ENCODE data around the gene CYSRT1.

Gene CYSRT1

DNA sequence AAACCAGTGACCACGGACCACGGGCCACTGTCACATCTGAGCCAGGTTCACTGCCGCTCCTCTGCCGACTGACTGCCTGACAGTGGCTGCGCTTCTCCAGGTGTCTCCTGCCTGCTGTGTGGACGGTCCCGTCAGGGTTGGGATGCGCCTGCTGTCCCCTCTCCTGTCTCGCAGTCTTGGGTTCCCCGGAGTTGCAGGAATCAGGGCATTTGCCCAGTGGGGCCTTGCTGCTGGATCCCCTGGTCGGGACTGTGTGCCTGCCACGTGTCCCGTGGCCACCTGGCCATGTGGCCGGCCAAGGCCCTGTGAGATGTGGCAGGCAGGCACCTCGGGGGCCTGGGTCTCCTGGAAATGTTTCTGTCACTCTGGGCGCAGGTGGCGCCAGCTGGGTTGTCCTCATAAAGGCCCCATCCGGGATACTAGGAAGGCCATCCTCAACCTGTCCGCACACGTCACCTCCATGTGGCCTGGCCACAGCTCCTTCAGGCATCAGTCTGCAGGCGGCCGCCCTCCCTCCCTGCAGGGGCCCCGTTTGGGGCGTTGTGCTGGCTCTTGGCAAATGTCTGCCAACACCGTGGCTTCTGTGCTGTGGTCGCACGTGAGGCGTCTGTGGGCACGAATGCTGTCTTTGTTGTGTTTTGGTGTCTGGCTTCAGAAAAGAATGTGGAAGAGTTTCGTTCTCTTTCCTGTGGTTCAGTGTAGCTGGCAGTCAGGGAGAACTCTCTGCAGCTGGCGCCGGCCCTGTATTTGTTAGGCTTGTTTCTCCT is 46.1 kb downstream of the CYSRT1 start:
- DNase-seq (ENCODE audit: low read depth in 3 of 3): no peak

DNA sequence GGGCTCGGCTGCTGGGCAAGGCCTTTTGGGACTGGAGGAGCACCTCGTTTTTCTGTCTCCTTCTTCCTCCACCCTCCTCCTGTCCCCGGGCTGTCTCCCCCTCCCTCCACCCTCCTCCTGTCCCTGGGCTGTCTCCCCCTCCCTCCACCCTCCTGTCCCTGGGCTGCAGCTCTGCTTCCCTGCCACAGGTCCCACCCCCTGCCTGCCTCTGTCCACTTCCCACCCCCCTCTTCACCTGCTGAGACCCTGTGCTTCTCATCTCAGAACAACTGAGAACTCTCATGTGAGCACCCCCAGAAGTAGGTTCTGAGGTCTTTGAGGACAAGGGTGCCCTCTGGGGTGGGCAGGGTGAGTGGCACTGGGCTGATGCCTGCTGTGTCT is 46.7 kb downstream of the CYSRT1 start:
- no peak for DNase-seq (ENCODE audit: low read depth in 3 of 3)

DNA sequence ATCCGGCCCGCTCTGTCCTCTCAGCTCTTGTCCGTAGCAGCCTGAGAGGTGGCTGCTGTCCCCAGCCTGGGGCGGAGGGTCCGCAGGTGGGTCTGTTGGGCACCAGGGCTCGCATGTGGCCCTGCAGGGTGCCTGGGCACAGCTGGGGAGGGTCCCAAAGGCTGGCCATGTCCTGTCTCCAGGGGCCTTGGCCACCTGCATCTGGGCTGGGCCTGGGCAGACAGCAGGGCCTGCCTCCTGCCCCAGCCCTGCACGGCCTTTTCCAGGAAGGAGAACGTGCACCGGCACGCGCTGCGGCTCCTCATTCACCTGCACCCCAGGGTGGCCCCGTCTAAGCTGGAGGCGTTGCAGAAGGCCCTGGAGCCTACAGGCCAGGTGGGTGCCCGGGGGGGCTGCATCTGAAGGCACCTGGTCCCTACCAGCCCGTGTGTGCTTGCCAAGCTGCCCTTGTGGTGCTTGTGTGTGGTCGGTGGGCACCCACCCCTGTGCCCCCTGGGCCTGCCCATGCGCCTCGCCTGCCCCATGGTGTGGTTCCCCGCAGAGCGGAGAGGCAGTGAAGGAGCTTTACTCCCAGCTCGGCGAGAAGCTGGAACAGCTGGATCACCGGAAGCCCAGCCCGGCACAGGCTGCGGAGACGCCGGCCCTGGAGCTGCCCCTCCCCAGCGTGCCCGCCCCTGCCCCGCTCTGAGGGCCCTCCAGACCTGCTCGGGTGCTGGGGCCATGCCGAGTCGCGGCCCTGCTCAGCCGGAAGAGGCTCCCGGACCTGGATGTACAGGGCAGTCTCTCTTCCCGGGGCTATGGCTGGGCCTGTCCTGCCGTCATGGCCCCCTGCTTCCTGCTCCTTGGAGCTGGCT is 47.5 kb downstream of the CYSRT1 start:
- DNase-seq (ENCODE audit: low read depth in 3 of 3): no peak

DNA sequence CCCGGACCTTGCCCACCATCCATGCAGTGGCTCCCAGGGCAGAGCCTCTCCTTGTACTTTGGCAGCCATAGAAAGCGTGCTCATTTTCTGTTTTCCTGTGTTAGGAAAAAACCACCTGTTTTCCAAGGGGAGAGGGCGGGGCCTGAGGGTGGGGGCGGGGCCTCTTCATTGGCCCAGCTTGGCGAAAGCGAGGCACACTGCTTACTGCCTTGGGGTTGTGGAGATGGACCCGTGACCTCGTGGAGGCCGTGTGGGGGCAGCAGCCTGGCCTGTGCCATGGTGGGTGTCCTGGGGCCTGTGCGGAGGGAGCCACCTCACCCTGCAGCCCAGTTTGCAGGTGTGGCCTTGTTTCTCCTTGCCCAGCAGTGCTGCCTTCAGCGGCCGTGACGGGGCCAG is 48.1 kb downstream of the CYSRT1 start:
- DNase-seq (ENCODE audit: low read depth in 3 of 3): no peak

DNA sequence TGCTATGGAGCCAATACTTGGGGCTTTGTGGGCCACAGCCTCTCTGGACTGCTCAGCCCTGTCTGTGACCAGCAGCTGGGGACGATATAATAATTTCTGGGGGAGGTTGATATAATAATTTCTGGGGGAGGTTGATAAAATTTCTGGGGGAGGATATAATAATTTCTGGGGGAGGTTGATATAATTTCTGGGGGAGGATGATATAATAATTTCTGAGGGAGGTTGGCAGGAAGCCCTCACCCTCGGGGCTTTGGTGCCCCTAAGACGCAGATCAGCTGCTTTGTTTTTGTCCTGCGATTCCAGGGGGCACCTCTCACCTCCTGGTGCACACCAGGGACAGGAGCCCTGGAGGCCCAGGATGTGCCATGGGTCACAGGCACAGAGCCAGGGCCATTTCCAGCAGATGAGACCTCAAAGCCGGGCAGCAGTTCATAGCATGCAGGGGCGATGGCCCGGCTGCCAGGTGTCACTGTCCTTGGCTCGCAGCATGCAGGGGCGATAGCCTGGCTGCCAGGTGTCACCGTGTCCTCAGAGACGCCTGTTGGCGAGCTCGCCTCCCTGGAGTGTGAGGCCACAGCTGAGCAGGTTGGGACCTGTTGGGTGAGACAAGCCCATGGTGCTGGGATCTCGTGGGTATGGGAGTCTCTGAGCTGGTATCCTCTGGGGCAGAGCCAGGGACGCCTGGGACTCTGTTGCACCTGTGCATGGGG is 48.8 kb downstream of the CYSRT1 start:
- DNase-seq (ENCODE audit: low read depth in 3 of 3): no peak

DNA sequence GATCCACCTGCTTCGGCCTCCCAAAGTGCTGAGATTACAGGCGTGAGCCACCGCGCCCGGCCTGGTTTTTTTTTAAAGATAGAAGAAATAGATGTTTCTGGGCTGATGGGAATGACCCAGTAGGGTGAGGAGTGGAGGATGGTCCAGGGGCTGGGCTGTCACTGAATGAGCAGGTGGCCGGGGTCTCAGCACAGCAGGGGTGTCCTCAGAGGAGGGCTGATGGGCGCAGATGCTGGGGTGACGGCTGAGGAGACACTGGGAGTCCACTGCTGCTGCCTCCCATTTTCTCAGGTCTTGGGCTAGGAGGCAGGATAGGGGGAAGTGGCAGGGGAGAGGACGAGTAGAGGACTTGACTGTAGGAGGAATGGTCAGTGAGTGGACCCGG is 50.2 kb downstream of the CYSRT1 start:
- no peak for DNase-seq (ENCODE audit: low read depth in 3 of 3)

Measured in stimulated activated CD4-positive, alpha-beta T cell treated with anti-CD3 and anti-CD28 coated beads, TNF-alpha, amount 100 ng/mL, for 24 hours (primary cell).